Measurements from ENCODE around the gene CLSTN1. TPM values are rescaled to one million over a fixed set of nuclear protein-coding genes. Genes with fewer than 3 reads are reported as not detected.
A peak's percentile ranks its signal among the peaks of the same experiment; 100 is the strongest.

CLSTN1 gene
- total RNA-seq, 1 experiment from 2014 or later, result 143 TPM

- H3K36me3 ChIP-seq (ENCODE audit: control insufficient read depth, insufficient read depth, low read length), result peaks cover 17% of the 10 kb centered on the region
- POLR2A ChIA-PET, result no interaction called here
- CTCF ChIA-PET, result interaction anchor here (0.6 kb wide), 1 partner anchor 259 kb away, joined by 3 read pairs; no protein-coding TSS in a partner anchor
- TSS peak; percentile 63 for BruUV-seq (replicated peaks)
- H3K27ac ChIP-seq (ENCODE audit: low read length), result no peak overlapping the region
- H3K4me1 ChIP-seq (ENCODE audit: control insufficient read depth, insufficient read depth, low read length), result no peaks in the 10 kb centered on the region
- in situ Hi-C loops (cut with HindIII; ENCODE audit: low pct_unique_long_range_greater_than_20kb, low sequenced_read_pairs), result no loop called here
- intact Hi-C loops (cut with micrococcal nuclease; ENCODE audit: unreplicated experiment), result no loop called here
- TF ChIP-seq TCF7L2 (IDR thresholded peaks at IDR 0.05; ENCODE audit: low read depth, low read length), result no peak
- no peaks in the 10 kb centered on the region for H3K9me3 ChIP-seq (ENCODE audit: control insufficient read depth, insufficient read depth, low read depth, low read length)
- DNase-seq (ENCODE audit: low read depth, low spot score) (no peak), ATAC-seq (no peak)
- H3K4me3 ChIP-seq (ENCODE audit: low read depth in 2 of 2, low read length in 2 of 2), result no peak overlapping the region
- no peaks in the 10 kb centered on the region for H3K27me3 ChIP-seq (ENCODE audit: control insufficient read depth, insufficient read depth, low read length)
These were observed 86.7 kb downstream of the CLSTN1 start for GRCh38 chr1:9737057-9737456.

- BruUV-seq (replicated peaks), result no TSS peak
- POLR2A ChIA-PET, result no interaction called here
- TF ChIP-seq, protein P1, sequence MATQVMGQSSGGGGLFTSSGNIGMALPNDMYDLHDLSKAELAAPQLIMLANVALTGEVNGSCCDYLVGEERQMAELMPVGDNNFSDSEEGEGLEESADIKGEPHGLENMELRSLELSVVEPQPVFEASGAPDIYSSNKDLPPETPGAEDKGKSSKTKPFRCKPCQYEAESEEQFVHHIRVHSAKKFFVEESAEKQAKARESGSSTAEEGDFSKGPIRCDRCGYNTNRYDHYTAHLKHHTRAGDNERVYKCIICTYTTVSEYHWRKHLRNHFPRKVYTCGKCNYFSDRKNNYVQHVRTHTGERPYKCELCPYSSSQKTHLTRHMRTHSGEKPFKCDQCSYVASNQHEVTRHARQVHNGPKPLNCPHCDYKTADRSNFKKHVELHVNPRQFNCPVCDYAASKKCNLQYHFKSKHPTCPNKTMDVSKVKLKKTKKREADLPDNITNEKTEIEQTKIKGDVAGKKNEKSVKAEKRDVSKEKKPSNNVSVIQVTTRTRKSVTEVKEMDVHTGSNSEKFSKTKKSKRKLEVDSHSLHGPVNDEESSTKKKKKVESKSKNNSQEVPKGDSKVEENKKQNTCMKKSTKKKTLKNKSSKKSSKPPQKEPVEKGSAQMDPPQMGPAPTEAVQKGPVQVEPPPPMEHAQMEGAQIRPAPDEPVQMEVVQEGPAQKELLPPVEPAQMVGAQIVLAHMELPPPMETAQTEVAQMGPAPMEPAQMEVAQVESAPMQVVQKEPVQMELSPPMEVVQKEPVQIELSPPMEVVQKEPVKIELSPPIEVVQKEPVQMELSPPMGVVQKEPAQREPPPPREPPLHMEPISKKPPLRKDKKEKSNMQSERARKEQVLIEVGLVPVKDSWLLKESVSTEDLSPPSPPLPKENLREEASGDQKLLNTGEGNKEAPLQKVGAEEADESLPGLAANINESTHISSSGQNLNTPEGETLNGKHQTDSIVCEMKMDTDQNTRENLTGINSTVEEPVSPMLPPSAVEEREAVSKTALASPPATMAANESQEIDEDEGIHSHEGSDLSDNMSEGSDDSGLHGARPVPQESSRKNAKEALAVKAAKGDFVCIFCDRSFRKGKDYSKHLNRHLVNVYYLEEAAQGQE (IDR thresholded peaks at IDR 0.05; ENCODE audit: insufficient read depth in 1 of 2, low read depth in 2 of 2, low read length in 1 of 2), result no peak
- TF ChIP-seq SIN3A (IDR thresholded peaks at IDR 0.05; ENCODE audit: borderline replicate concordance, insufficient read depth, low read depth, low read length) (no peak), TCF7L2 (IDR thresholded peaks at IDR 0.05; ENCODE audit: low read depth, low read length) (no peak), CTCF (IDR thresholded peaks at IDR 0.05) (no peak), POLR2AphosphoS5 (IDR thresholded peaks at IDR 0.05; ENCODE audit: low read depth, low read length) (no peak)
- DNase-seq (ENCODE audit: low read depth, low spot score) (no peak), ATAC-seq (no peak)
- intact Hi-C loops (cut with micrococcal nuclease; ENCODE audit: unreplicated experiment) (no loop called here), in situ Hi-C loops (cut with HindIII; ENCODE audit: low pct_unique_long_range_greater_than_20kb, low sequenced_read_pairs) (no loop called here)
- Histone ChIP-seq H3K9me3 (ENCODE audit: control insufficient read depth, insufficient read depth, low read depth, low read length) (no peaks in the 10 kb centered on the region), H3K4me1 (ENCODE audit: control insufficient read depth, insufficient read depth, low read length) (no peaks in the 10 kb centered on the region), H3K4me3 (ENCODE audit: low read depth in 2 of 2, low read length in 2 of 2) (no peak overlapping the region), H3K36me3 (ENCODE audit: control insufficient read depth, insufficient read depth, low read length) (peaks cover 17% of the 10 kb centered on the region), H3K27ac (ENCODE audit: low read length) (no peak overlapping the region), H3K27me3 (ENCODE audit: control insufficient read depth, insufficient read depth, low read length) (no peaks in the 10 kb centered on the region)
- CTCF ChIA-PET, result no interaction called here
These were observed 87.5 kb downstream of the CLSTN1 start for GRCh38 chr1:9736241-9736640.

- no peak overlapping the region for H3K4me3 ChIP-seq (ENCODE audit: low read depth in 2 of 2, low read length in 2 of 2)
- H3K4me1 ChIP-seq (ENCODE audit: control insufficient read depth, insufficient read depth, low read length), result no peaks in the 10 kb centered on the region
- POLR2A ChIA-PET, result no interaction called here
- DNase-seq (ENCODE audit: low read depth, low spot score) (no peak), ATAC-seq (no peak)
- BruUV-seq (replicated peaks), result TSS peak; percentile 21
- H3K27ac ChIP-seq (ENCODE audit: low read length), result no peak overlapping the region
- peaks cover 16% of the 10 kb centered on the region for H3K36me3 ChIP-seq (ENCODE audit: control insufficient read depth, insufficient read depth, low read length)
- intact Hi-C loops (cut with micrococcal nuclease; ENCODE audit: unreplicated experiment), result no loop called here
- H3K27me3 ChIP-seq (ENCODE audit: control insufficient read depth, insufficient read depth, low read length), result no peaks in the 10 kb centered on the region
- TF ChIP-seq, protein P1 (IDR thresholded peaks at IDR 0.05; ENCODE audit: insufficient read depth in 1 of 2, low read depth in 2 of 2, low read length in 1 of 2), result no peak
- no peak for TF ChIP-seq POLR2AphosphoS5 (IDR thresholded peaks at IDR 0.05; ENCODE audit: low read depth, low read length)
- TF ChIP-seq TCF7L2 (IDR thresholded peaks at IDR 0.05; ENCODE audit: low read depth, low read length), result no peak
- no peak for TF ChIP-seq CTCF (IDR thresholded peaks at IDR 0.05)
- TF ChIP-seq SIN3A (IDR thresholded peaks at IDR 0.05; ENCODE audit: borderline replicate concordance, insufficient read depth, low read depth, low read length), result no peak
- no peaks in the 10 kb centered on the region for H3K9me3 ChIP-seq (ENCODE audit: control insufficient read depth, insufficient read depth, low read depth, low read length)
- CTCF ChIA-PET, result no interaction called here
- in situ Hi-C loops (cut with HindIII; ENCODE audit: low pct_unique_long_range_greater_than_20kb, low sequenced_read_pairs), result no loop called here
These were observed 88.0 kb downstream of the CLSTN1 start for GRCh38 chr1:9735800-9736199.
